GM12892 (cell line): ENCODE measurements around the gene ATP5F1D.

Source experiments
- POLR2A ChIP-seq: IDR thresholded peaks from 2 replicates; pipeline ENCODE4 v1.6.1; 2011; ENCODE audit warnings: low read depth, low read length, control low read depth
- POLR2AphosphoS5 ChIP-seq: IDR thresholded peaks from 2 replicates; pipeline ENCODE4 v1.6.1; 2011; ENCODE audit warnings: low read depth, low read length, control low read depth

GRCh38 chr19:1264801-1265614 lies 23.5 kb downstream of the ATP5F1D start:
- TF ChIP-seq POLR2A (no peak), POLR2AphosphoS5 (no peak)
